Renal pelvis (tissue), 4 donors: Measurements from ENCODE around the gene ARID1B. TPM values are rescaled to one million over a fixed set of nuclear protein-coding genes. Genes with fewer than 3 reads are reported as not detected.
A peak's percentile ranks its signal among the peaks of the same experiment; 100 is the strongest.

Experiments
- DNase-seq: peaks from one replicate; pipeline ENCODE4 v3.0.0-alpha.2; 2013
- polyA plus RNA-seq, 3 donors: library from polyadenylated mRNA; unstranded; fragments of 120-200 nt; gene quantifications; one replicate each; pipeline ENCODE4 v1.2.1, GENCODE V29; 2013; ENCODE audit not compliant: insufficient read length in 3 of 3

The ARID1B gene
- polyA plus RNA-seq, 3 donors = 71.8 to 84.7 (median 78.8) TPM

GRCh38 chr6:156787569-156788492 is 10.7 kb downstream of the ARID1B start:
- no peak for DNase-seq

GRCh38 chr6:156789081-156789943 is 12.1 kb downstream of the ARID1B start:
- DNase-seq = no peak

DNA sequence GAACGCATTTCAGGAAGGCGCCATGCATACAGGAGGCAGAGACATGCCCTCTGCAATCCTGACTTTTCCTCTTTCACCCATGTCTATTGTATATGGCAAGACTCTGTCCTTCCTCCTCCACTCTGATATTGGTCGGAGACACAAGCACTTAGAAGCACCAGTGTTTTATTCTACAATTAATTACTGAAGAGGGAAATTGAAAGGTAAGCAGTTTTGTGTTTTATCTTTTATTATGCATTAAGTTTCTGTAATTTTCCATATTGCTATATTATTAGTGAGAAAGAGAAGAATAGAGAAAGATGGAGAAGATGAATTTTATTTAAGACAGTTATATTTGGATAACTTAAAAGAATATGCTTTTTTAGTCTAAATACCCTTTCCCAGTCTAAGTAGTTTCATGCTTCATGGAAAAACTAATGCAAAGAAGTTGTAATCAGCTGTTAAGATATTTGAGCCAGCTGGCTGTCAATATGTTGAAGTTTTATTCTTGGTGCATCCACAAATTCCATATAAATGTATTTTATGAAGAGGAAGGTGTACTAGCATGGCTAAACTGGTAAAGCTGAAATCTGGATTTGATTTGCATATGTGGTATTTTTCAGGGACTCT is 13.6 kb downstream of the ARID1B start:
- DNase-seq = no peak

DNA sequence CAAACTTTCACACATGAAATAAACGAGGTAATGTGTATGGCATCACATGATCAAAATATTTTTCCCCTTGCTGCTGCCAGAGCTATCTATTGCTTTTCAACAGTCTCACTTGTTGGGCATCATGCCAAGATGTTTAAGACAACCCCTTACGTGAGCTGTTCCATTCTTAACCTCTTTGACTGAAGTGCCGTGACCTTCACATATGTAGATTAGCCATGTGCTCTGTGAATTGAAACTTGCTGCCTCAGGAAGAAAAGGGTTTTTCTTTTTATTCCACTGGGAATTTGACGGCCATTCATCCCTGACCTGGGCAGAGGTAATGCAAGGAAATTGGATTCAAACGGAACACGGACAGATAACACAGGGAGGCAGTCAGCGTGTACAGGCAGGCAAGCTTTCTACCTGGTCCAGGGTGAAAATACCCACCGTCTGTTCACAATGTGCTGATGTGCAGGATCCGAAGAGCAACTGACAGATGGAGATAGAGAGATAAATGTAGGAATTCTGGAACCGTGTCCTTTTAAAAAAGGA is 14.2 kb downstream of the ARID1B start:
- no peak for DNase-seq

- no peak for DNase-seq
These were observed 16.0 kb downstream of the ARID1B start for GRCh38 chr6:156793200-156793599.

DNA sequence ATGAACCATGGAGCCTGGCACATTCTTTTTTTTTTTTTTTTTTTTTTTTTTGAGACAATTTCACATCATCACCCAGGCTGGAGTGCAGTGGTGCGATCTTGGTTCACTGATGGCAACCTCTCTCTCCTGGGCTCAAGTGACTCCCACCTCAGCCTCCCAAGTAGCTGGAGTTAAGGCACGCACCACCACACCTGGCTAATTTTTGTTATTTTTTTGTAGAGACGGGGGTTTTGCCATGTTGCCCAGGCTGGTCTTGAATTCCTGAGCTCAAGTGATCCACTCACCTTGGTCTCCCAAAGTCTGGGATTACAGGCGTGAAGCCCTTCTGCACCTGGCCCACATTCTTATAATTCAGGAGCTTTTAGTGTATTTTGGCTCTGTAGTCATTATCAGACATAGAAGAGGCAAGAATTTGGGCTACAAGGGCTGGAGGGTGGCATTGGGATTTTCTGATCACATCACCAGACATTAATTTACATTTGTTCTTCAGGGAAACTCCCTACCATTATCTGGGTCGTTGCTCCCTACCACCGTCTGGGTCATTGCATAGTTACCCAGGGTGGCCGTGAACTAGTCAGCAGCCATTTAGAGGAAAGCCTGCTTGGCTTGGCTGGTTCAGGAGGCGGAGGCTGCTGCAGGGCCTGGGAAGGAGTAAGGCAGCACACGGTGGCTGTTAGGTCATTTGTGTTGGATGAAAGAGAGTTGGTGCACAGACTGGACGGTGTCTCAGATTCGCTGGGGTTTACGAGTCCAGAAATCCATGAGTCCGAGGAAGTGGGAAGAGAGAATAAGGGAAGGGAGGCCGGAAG is 17.6 kb downstream of the ARID1B start:
- DNase-seq = no peak

DNA sequence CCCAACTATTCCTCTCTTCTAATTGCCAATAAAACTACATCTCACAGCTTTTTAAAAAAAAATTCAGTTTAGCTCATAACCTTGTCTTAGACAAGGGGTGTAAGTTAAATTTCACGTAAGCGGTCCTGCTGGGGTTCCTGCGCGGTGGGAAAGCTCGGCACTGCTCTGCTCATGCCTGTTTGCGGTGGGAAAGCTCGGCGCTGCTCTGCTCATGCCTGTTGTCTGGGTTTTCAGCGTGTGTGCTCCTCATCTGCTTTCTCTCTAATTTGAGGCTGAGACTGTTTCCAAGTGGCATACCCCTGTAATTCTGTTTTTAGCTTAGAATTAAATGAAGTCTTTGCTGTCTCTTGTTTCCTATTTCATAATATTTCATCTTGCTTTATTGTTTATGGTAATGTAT is 18.6 kb downstream of the ARID1B start:
- no peak for DNase-seq

DNA sequence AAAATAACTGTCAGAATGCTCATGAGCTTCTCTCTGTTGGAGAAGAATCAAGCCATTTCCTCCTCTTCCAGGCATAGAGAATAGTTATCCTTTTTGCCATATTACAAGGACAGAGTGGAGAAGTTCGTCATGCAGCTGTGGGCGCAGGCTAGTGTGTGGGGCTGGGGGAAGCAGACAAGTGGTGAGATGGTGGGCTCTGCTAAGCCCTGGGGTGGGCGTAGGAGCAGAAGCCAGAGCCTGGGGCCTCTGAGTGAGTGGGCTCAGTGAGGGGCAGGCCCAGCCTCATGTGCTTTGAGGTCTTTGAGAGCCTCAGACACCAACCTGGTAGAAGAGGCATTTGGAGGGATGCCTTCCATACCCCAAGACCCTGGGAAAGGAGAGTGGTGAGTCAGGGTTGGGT is 19.4 kb downstream of the ARID1B start:
- no peak for DNase-seq

DNA sequence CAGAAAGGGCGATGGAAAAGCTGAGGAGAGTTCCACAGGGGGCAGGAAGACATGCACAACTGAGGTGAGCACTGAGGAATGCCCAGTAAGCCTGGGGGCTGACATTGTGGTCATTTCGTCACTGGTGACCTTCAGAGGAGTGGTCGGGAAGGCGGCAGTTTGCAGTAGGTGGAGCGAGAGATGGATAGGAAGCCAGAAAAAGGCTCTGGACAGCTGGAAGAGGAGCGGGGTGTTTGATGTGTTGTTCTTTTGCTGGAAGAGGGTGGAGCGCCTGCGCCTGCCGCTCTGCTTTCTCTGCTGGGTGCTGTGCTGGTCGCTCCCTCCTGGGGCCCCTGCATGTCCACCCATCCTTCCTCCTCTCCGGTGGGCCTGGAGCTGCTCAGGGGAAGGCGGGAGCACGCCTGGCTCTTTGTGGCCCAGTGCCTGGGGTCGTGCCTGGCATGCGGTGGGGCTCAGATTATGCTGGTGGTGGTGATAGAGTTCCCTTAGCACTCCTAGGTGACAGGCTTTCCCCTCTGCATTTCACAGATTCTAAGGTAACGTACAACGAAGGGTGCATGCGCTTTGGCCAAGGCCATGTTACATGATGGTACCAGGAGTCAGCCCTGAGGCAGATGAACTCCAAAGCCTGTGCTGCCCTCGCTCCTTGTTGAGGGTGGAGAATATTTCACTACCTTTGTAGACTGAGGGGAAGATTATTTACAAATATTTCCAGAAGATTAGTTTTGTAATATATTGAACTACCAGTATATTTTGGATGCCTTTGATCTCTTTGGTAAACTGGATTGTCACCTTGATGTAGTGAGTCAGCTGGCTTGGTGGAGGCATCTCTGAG is 20.9 kb downstream of the ARID1B start:
- no peak for DNase-seq

DNA sequence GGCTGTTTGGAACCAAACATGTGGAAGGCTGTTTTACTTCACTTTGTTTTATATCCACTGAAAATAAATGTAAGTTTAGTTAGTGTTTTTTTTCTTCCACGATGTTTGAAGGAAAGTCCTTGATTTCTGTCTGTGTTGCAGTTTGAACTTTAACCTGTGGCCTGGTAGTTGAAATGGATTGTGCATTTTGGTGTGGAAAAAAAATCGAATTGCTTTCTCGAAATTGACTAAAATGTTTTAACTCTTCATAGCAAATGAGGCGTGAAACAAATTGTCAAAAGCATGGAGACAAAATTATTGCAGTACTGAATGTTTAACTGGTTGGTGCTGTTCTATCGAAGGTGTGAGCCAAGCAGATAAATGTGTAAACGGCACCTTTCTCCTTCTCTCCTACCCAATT is 24.5 kb downstream of the ARID1B start:
- DNase-seq = no peak

GRCh38 chr6:156803353-156803752 is 26.2 kb downstream of the ARID1B start:
- no peak for DNase-seq

DNA sequence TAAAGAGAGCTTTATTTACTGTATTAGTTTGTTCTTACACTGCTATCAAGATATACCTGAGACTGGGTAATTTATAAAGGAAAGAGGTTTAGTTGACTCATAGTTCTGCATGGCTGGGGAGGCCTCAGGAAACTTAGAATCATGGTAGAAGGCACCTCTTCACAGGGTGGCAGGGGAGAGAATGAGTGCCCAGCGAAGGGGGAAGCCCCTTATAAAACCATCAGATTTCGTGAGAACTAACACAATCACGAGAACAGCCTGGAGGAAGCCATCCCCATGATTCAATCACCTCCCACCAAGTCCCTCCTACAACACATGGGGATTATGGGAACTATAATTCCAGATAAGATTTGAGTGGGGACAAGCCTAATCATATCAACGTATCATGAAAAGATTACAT is 27.2 kb downstream of the ARID1B start:
- no peak for DNase-seq

DNA sequence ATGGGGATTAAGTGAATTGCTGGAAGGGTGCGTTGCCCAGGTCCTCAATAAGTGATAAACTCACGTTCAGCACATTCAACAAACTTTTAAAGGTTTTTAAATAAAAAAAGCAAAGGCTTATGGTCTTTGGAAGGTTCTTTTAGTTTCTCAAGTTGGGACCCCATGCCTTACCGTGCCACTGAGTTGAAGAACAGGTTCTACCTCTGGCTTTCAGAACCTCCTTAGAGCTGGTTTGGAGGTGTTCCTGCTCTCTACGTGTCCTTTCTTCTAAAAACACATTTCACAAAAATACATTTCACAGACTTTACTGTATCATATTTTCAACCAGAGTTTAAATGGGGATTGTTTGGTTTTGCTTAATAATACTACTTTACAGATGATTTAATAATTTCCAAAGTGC is 29.0 kb downstream of the ARID1B start:
- no peak for DNase-seq

GRCh38 chr6:156807028-156807427 is 29.9 kb downstream of the ARID1B start:
- no peak for DNase-seq

DNA sequence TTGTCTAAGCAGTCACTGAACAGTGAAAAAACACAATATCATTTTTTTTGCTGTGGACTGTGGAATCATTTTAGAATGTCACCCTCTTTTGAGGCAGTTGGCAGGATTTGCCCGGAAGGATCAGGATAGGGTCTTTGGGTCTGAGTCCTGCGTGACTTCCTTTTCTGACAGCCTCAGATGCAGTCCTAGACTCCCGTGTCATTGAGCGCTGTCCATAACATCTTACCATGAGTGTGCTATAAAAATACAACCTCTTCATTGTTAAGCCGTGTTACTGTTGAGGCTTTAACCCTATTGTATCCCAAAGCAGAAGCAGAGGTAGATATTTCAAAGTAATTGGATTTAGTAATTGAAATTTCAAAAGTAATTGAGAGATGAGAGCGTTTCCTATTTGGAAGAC is 30.6 kb downstream of the ARID1B start:
- no peak for DNase-seq

DNA sequence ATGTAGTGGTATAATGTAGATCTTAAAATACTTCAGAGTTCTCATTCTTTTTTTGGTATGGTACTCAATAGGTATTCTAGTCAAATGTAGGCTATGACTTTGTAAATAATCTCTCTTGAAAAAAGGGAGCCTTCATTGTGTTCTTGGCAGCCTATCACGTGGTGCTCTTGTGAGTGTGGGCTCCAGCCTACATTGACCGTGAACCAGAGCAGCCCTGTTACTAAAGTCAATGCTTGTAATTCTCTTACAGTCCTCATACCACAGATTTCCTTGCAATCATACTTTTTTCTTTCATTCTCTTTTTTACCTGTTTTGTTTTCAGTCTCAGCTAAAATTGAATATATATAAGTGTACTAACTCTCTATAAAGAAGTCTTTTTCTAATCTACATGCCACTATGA is 31.1 kb downstream of the ARID1B start:
- no peak for DNase-seq

- DNase-seq = peak; percentile 14
These were observed 31.9 kb downstream of the ARID1B start for GRCh38 chr6:156809034-156809433.

GRCh38 chr6:156809446-156810178 is 32.4 kb downstream of the ARID1B start:
- DNase-seq = no peak

- no peak for DNase-seq
These were observed 36.9 kb downstream of the ARID1B start for GRCh38 chr6:156814036-156814581.
